ENCODE data around the gene APCDD1.
"Not testable (repeated sequence)": the region's sequence is repeated elsewhere in the genome, so short reads cannot be mapped to it uniquely, and the experiment has no call there.

The APCDD1 gene

DNA sequence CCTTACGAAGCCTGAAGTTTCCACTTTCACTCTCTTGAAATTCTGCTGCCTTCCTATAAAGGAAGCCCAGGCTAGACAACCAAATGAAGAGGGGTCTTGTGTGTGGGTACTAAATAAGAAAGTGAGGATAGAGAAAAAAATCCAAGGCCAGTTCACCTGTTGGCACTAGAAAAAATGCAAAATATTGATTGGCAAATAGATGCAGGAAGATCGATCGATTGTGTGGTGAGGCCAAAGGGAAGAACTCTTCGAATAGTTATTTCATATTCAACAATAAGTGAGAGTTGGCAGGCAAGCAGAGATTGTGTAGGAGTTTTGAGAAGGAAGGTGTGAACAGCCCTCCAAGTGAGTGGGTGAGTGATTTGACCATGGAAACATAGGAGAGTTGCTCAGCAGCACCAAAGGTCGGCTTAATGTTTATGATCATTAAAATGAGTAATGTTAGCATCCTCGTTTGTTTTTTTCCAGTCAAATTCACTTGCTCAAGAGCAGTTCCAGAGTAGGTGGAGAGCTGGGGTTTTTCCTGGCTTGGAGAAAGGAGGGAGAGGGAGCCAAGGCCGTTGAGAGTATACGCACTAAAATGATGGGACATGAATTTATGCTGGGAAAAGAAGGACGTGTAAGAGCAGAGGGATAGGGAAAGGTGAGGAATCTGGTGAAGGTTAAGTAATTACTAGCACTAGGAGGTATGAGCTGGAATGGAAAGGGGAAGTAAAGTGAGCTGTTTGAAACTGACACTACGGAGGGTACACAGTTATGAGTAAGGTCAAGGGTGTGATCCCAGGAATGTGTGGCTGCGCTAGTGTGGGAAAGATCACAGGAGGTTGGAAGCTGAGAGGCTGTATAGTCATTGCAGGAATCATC is 70.3 kb downstream of the APCDD1 start:
- no peak for DNase-seq (ENCODE audit: low read depth in 1 of 2, low spot score in 1 of 2)

DNA sequence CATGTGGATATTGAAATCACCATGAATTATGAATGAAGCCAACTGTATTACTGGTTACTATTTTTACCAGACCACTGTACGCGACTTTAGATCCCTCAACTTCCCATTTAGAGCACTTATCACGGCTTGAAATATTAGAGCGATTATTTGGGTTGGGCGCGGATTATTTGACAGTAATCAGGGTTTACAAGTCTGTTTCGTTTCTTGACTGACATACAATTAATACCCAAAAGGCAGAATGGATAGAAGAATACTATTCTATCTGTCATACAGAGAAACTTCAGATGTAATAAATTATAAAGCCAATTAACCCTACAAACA is 70.9 kb downstream of the APCDD1 start:
- no peak for DNase-seq (ENCODE audit: low read depth in 1 of 2, low spot score in 1 of 2)

- DNase-seq (ENCODE audit: low read depth in 1 of 2, low spot score in 1 of 2), result peak; percentile 75 to 86
These were observed 71.5 kb downstream of the APCDD1 start, which contains the start of gene NAPG for GRCh38 chr18:10525697-10526560. TSS of gene NAPG (plus strand) at chr18:10526027. CDS start at chr18:10526103, 76 bp downstream.

DNA sequence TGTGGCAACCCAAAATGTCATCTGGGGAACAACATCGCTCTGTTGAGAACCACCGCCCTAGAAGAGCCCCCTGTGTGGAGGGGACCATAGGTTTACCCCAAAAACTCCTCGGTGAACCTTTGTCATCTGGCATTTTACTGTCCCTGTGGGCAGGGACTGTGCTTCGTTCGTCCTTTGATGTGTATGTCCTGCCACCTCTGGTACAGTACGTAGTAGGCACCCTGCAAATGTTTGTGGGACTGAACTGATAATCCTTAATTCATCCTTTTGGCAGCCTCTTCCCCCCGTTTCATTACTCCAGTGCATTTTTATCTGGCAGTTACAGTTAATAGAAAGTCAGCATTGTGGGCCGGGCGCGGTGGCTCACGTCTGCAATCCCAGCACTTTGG is 72.1 kb downstream of the APCDD1 start:
- no peak for DNase-seq (ENCODE audit: low read depth in 1 of 2, low spot score in 1 of 2)

DNA sequence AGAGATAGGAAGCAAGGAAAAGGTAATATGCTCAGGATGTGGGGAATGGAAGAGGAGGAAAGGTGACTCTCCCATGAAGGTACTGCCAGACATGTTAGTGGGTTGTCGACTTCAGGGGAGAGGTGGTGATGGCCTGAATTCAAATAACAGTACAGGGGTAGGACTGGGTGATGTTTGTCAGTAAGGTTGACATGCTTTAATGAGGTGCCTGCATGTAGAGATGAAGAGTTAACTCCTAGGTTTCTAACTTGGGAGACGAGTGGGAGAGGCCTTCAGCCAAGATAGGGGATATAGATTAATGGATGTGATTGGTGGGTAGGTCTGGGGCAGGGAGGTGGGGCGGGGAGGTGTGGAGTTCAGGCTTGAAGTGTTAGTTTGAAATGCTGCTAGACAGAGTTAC is 74.0 kb downstream of the APCDD1 start:
- DNase-seq (ENCODE audit: low read depth in 1 of 2, low spot score in 1 of 2), result no peak

DNA sequence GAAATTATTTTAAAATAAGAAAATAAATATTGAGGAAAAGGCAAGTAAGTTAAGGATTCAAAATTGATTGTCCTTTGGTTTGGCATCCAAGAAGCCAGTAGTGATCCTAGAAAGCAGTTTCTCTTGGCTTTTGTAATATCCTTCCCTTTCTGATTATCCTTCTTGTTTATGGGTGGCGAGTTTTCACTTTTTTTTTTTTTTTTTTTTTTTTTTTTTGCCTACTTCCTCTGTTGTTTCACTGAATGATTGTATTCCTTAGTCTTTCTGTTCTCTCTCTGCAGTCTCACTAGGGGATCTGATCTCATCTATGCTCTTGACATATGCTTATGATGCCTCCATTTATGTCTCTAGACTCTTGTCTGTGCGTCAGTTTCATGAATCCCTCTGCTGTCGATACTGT is 75.6 kb downstream of the APCDD1 start:
- DNase-seq (ENCODE audit: low read depth in 1 of 2, low spot score in 1 of 2), result no peak

DNA sequence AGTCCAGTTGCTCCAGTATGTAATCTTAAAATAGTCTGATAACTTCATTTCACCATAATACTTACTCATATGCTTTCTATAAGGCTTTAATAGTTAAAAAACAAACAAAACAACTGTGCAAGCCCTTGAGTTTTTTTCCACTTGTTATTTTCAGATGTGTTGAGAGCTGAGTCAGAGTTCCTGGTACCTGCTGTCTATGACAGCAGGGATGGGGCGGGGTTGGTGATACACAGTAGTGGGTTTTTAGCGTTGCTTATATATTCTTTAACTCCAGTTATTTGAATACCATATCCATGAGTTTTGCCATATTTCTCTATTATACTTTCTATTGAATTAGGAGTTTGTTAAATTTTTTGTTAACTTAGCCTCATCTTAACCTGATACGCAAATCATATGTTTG is 76.4 kb downstream of the APCDD1 start:
- DNase-seq (ENCODE audit: low read depth in 1 of 2, low spot score in 1 of 2), result no peak

DNA sequence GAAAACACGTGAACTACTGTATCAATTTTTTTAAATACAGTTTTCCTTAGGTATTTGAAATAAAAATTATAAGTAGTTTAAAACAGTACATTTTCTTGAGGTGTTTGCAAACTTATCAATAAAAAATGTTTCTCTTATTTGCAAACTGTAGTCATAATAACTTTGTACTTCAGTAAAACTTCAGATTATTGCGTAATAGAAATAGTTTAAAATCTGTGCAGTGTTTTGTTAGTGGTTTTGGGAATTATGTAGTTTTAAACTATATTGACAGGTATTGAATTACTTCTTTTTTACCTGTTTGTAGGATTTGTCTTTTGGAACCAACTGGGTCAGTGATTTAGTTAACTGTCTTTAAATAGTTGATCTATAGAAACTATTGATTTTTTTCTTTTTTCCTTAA is 78.7 kb downstream of the APCDD1 start:
- no peak for DNase-seq (ENCODE audit: low read depth in 1 of 2, low spot score in 1 of 2)

- no peak for DNase-seq (ENCODE audit: low read depth in 1 of 2, low spot score in 1 of 2)
These were observed 81.8 kb downstream of the APCDD1 start for GRCh38 chr18:10536280-10536679.

- DNase-seq (ENCODE audit: low read depth in 1 of 2, low spot score in 1 of 2), result no peak
These were observed 83.3 kb downstream of the APCDD1 start for GRCh38 chr18:10537765-10538164.

DNA sequence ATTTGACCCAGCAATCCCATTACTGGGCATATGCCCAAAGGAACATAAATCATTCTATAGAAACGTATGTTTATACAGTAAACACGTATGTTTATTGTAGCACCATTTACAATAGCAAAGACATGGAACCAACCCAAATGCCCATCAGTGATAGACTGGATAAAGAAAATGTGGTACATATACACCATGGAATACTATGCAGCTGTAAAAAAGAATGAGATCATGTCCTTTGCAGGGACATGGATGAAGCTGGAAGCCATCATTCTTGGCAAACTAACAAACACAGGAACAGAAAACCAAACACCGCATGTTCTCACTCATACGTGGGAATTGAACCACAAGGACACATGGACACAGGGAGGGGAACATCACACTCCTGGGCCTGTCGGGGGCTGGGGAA is 84.7 kb downstream of the APCDD1 start:
- DNase-seq (ENCODE audit: low read depth in 1 of 2, low spot score in 1 of 2), result not testable (repeated sequence)

Measured in activated CD4-positive, alpha-beta T cell treated with anti-CD3 and anti-CD28 coated beads, Interleukin-2, amount 50 U/mL, for 24 hours (primary cell).